Ecto neural progenitor cell (in vitro differentiated cells): Measurements from ENCODE around the gene CEP170.
"Not testable (repeated sequence)": the region's sequence is repeated elsewhere in the genome, so short reads cannot be mapped to it uniquely, and the experiment has no call there.

ENCODE experiments used
- DNase-seq: peaks from one replicate; pipeline ENCODE4 v3.0.0-alpha.2; 2018; ENCODE audit warnings: low spot score

Gene CEP170

DNA sequence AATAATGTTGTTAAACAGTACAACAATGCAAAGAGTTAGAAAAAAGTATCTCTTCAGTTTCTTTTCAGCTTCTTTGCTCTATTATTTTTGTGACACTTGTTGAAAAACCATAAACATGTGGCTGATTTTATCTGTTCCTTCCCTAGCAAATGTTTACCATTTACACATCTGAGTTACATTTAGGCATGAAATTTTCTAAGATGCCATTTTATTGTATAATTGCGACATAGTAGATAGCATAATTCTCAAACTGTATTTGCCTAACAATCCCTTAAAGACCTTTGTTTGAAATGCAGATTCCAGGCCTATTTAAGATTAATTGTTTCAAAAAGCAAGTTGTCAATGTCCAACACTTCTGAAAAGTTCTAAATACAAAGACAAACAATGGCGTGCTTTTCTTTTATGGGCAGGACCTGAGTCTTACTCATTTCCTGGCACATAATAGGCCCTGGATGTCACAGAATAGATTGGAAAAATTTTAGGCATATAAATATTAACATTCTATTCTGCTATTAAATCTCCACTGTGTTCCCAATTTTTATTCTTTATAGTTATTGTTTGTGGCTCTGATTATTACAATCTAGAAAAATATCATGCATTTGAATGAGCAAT is 81.2 kb downstream of the CEP170 start:
- DNase-seq, result not testable (repeated sequence)

DNA sequence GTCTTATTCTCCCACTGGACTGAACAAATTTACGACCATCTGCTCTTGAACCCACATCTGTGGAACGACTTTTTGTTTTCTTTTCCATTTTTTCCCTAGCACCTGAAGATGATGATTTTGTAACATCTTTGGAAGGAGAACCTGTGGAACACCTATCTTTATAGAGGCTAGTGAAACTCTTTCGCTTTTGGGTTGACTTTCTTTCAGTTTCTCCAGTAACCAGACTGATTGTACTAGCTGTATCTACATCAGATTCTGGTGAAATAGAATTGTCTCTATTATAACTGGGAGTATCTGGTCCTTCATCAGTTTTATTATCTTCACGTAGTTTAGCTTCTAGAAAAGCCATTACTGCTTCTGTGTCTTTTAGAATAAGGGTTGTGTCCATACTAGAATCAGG is 90.2 kb downstream of the CEP170 start:
- DNase-seq, result not testable (repeated sequence)

DNA sequence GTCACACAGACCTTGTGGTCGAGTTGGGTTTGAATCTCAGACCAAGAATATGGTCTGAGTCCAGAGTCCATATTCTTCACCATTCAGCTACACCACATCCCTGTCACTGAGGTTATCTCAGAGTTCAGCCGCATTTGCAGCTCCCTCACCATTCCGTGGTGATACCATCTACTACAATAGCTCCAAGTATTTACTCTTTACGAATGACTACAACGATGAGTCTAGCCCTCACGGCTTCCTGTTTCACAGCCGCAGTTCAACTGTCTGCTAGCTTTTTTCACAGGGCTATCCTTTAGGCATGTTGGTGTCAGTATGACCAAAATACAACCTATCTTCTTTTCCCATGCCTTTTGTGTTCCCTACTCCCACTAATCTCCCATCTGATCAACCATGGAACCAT is 104.2 kb downstream of the CEP170 start:
- DNase-seq, result not testable (repeated sequence)

DNA sequence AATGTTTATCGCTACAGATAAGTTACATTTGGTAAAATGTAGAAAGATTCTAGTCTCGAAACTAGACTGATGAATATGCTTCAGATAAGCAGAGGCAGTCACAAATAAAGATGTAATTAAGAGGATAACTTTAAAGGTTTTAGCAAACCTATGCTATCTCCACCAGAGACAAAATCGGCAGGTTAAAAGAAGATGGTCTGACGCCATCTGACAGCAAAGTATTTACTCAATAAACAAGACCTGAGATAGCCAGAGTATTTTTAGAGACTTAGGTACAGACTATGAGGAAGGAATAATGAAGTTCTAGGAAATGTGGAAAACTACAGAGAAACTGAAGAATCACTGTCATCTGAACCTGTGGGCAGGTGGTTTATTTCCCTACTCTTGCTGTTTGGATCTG is 106.0 kb downstream of the CEP170 start:
- DNase-seq, result not testable (repeated sequence)

DNA sequence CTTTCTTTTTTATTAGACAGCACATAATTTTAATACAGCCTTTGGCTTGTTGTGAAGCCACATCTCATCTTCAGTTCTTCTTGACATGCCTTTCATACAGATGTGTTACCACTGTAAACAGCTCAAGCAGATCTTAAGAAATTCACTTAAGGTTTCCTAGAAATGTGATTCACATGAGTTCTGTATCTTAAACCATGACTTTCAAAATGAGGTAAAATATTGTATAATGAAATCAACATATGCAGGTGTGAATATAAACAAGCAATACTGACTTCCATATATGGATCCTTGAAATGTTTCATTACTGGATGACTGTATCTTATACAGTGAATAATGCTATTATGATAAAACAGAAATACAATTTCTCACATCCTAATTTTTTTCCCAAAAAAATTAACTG is 107.7 kb downstream of the CEP170 start:
- DNase-seq, result not testable (repeated sequence)

GRCh38 chr1:243140498-243140897 is 114.6 kb downstream of the CEP170 start:
- not testable (repeated sequence) for DNase-seq

DNA sequence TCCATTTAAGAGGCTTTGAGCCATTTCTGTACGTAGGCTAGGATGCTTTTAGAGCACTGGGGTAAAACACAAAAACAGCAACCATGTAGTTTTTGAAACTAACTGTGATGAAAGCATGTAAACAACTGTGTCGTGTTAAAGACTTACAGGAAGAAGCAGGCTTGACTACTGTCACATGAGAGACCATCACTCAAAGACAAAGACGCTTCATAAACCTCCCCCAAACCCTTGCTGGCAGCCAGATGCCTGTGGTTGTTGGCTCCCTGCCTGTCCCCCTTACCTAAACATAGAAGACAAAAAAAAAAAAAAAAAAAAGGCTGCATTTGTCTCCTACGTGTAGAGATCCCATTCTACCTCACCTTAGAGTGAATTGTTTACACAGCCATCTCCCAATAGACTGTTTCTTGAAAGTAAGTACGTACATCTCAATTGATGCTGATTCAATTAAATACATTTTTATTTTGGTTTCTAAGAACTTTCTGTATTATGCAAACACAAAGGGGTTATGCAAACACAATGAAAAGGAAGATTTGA is 132.1 kb downstream of the CEP170 start:
- DNase-seq, result not testable (repeated sequence)

GRCh38 chr1:243121939-243122338 is 133.1 kb downstream of the CEP170 start:
- DNase-seq, result not testable (repeated sequence)

GRCh38 chr1:243118601-243119322 is 136.3 kb downstream of the CEP170 start:
- DNase-seq, result not testable (repeated sequence)

DNA sequence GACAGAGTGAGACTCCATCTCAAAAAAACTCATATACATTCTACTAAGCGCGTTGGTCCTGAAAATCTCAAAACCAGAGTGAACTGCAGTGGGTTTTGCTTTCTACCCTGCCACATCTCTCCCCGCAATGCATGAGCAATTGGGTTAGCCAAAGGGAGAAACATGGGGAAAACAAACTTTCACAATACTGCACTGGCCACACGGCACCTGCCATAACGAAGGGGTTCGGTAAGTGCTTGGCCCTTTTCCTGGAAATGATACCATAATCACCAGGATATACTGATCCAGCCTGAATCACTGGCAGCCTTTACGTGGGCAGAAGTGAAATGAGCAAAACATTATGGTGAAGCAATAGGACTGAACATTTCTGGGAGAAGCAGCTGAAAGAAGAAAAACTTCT is 138.9 kb downstream of the CEP170 start:
- DNase-seq, result not testable (repeated sequence)

DNA sequence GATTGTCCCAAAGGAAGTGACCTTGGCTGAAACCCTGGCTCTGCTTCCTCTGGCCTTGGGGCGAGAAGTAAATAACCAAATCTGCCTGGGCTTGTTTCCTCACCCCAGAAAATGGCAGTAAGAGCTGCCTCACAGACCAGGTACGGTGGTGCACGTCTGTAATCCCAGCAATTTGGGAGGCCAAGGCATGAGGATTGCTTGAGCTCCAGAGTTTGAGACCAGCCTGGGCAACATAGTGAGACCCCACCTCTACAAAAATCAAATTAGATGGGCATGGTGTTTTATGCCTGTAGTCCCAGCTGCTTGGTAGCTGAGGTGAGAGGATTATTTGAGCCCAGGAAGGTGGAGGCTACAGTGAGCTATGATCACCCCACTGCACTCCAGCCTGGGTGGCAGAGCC is 140.3 kb downstream of the CEP170 start:
- not testable (repeated sequence) for DNase-seq

GRCh38 chr1:243114059-243114713 is 140.9 kb downstream of the CEP170 start:
- not testable (repeated sequence) for DNase-seq

DNA sequence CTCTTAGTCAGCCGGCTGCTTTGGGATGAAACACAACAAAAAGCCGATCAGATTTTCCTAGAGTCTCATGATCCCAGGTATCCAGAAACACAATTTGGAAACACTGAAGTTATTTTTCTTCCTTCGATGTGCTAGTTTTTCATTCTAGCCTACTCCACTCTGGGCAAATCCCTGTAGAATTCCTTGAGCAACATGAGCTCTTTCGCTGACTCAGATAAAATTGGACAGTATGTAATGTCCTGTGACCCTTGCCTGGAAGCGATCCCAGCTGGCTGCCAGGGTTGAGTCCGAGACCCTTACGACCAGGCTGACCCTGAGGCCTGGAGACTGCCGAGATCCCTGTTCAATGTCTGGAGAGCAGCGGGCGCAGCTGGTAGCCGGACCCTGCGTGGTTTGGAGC is 147.9 kb downstream of the CEP170 start:
- DNase-seq, result not testable (repeated sequence)

DNA sequence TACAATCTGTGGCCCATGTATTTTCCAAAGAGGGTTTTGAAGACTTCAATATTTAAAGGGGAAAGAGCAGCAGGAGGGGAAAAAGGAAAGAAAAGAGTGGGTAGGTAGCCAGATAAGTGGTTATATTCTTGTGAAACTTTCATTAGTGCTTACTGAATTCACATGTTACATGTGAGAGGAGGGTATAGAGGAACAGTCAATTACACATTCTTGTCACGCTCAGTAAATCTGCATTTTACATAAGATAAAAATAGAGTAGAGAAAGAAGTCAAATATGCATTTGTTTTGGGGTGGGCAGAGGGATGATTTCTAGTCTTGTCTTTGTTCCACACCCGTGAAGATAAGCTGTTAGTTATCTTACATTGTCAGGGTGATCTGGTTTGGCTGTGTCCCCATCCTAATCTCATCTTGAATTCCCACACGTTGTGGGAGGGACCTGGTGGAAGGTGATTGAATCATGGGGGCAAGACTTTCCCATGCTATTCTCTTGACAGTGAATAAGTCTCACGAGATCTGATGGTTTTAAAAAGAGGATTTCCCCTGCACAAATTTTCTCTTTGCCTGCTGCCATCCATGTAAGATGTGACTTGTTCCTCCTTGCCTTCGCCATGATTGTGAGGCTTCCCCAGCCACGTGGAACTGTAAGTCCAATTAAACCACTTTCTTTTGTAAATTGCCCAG is 149.3 kb downstream of the CEP170 start:
- DNase-seq, result not testable (repeated sequence)

DNA sequence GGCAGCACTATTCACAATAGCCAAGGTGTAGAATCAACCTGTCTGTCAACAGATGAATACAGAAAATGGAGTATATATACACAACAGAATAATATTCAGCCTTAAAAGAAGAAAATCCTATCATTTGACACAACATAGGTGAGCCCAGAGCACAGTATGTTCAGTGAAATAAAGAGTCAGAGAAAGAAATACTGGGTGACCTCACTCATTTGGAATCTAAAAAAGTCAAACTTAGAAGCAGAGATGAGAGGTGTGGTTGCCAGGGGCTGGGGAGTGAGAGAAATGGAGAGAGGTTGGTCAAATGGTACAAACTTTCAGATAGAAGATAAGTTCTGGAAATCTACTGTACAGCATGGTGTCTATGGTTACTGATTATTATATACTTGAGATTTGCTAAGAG is 150.0 kb downstream of the CEP170 start:
- DNase-seq, result not testable (repeated sequence)

GRCh38 chr1:243104452-243104851 is 150.6 kb downstream of the CEP170 start:
- DNase-seq, result not testable (repeated sequence)

DNA sequence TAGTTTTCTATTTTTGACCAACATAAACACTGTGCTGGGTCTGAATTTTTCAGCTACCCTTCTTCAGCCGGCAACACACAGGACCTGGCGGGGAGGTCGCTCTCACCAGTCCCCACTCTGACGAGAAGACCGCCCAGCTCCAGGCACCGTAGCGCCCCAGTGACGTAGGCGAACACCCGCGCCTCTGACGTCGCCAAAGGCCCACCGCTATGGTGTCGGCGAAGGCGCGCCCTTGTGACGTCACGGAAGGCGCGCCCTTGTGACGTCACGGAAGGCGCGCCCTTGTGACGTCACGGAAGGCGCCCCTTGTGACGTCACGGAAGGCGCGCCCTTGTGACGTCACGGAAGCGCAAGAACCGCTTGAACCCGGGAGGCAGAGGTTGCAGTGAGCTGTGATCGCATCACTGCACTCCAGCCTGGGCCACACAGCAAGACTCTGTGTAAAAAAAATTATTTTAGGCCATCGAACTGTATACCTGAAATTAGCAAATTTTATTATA is 153.5 kb downstream of the CEP170 start:
- not testable (repeated sequence) for DNase-seq

DNA sequence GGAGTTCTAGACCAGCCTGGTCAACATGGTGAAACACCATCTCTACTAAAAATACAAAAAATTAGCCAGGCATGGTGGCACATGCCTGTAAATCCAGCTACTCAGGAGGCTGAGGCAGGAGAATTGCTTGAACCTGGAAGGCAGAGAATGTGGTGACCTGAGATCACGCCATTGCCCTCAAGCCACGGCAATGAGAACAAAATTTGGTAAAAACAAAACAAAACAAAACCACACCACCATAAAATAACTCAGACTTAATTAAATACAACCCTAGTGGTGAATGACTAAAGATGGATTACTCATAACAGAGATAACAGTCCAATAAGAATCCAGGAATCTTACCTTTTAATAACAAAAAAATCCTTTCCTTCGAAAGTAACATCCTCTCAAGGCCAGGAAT is 167.7 kb downstream of the CEP170 start:
- not testable (repeated sequence) for DNase-seq
